ENCODE results near the gene SCAP.

SCAP gene

GRCh38 chr3:47399016-47399415 lies 76.7 kb downstream of the SCAP start:
- no peak for DNase-seq
- H3K36me3 ChIP-seq = peaks cover 36% of the 10 kb centered on the region
- no peak overlapping the region for H3K4me3 ChIP-seq (ENCODE audit: low read depth, low read length)
- H3K27ac ChIP-seq = no peak overlapping the region
- no peaks in the 10 kb centered on the region for H3K9me3 ChIP-seq (ENCODE audit: severe bottlenecking)
- no peak for TF ChIP-seq CTCF (IDR thresholded peaks at IDR 0.05; ENCODE audit: low read depth, low read length)
- no peaks in the 10 kb centered on the region for H3K27me3 ChIP-seq (ENCODE audit: insufficient read depth, low read depth, severe bottlenecking)

- H3K4me3 ChIP-seq (ENCODE audit: low read depth, low read length) = no peak overlapping the region
- no peaks in the 10 kb centered on the region for H3K9me3 ChIP-seq (ENCODE audit: severe bottlenecking)
- peaks cover 32% of the 10 kb centered on the region for H3K36me3 ChIP-seq
- DNase-seq = no peak
- H3K27ac ChIP-seq = no peak overlapping the region
- no peaks in the 10 kb centered on the region for H3K27me3 ChIP-seq (ENCODE audit: insufficient read depth, low read depth, severe bottlenecking)
- no peak for TF ChIP-seq CTCF (IDR thresholded peaks at IDR 0.05; ENCODE audit: low read depth, low read length)
Observed at GRCh38 chr3:47398228-47398627, 77.5 kb downstream of the SCAP start.

- no peaks in the 10 kb centered on the region for H3K9me3 ChIP-seq (ENCODE audit: severe bottlenecking)
- H3K27me3 ChIP-seq (ENCODE audit: insufficient read depth, low read depth, severe bottlenecking) = no peaks in the 10 kb centered on the region
- peaks cover 28% of the 10 kb centered on the region for H3K36me3 ChIP-seq
- peak overlapping the region; percentile 36; the same call in 1 of the 2 replicates for H3K4me3 ChIP-seq (ENCODE audit: low read depth, low read length)
- H3K27ac ChIP-seq = peak overlapping the region; percentile 94
- no peak for TF ChIP-seq CTCF (IDR thresholded peaks at IDR 0.05; ENCODE audit: low read depth, low read length)
- peak; percentile 86 for DNase-seq
Observed at GRCh38 chr3:47394881-47395280, 80.9 kb downstream of the SCAP start.

GRCh38 chr3:47394140-47394870 lies 81.4 kb downstream of the SCAP start:
- Histone ChIP-seq H3K27ac (peak overlapping the region; percentile 94), H3K9me3 (ENCODE audit: severe bottlenecking) (no peaks in the 10 kb centered on the region), H3K36me3 (peaks cover 23% of the 10 kb centered on the region), H3K4me3 (ENCODE audit: low read depth, low read length) (peak overlapping the region; percentile 36), H3K27me3 (ENCODE audit: insufficient read depth, low read depth, severe bottlenecking) (no peaks in the 10 kb centered on the region)
- no peak for TF ChIP-seq CTCF (IDR thresholded peaks at IDR 0.05; ENCODE audit: low read depth, low read length)
- DNase-seq = peak; percentile 84

- H3K36me3 ChIP-seq = peaks cover 25% of the 10 kb centered on the region
- DNase-seq = no peak
Observed at GRCh38 chr3:47392933-47393332, 82.8 kb downstream of the SCAP start.

More at GRCh38 chr3:47392933-47393332, 82.8 kb downstream of the SCAP start:
- H3K27ac ChIP-seq = no peak overlapping the region
- no peak for TF ChIP-seq CTCF (IDR thresholded peaks at IDR 0.05; ENCODE audit: low read depth, low read length)
- H3K4me3 ChIP-seq (ENCODE audit: low read depth, low read length) = no peak overlapping the region
- no peaks in the 10 kb centered on the region for H3K9me3 ChIP-seq (ENCODE audit: severe bottlenecking)
- H3K27me3 ChIP-seq (ENCODE audit: insufficient read depth, low read depth, severe bottlenecking) = no peaks in the 10 kb centered on the region

All from WERI-Rb-1 (cell line).